H1 (cell line): ENCODE data around the gene UTP3. TPM values are rescaled to one million over a fixed set of nuclear protein-coding genes. Genes with fewer than 3 reads are reported as not detected.

Experiments
- GABPA ChIP-seq: IDR thresholded peaks from 2 replicates; pipeline ENCODE4 v1.6.1; 2011; ENCODE audit warnings: mild to moderate bottlenecking, low read length, moderate library complexity, borderline replicate concordance; ENCODE audit not compliant: insufficient read depth
- TBP ChIP-seq: IDR thresholded peaks from 2 replicates; pipeline ENCODE4 v1.6.1; 2011; ENCODE audit warnings: low read depth, low read length, improper control_type of control experiment
- polyA plus RNA-seq, 7 experiments: library from polyadenylated mRNA; depleted of rRNA in 3 of 7; stranded (reverse) in 5 of 7; unstranded in 2 of 7; fragments of >200 nt in 5 of 7; fragments of 200-250 nt in 2 of 7; gene quantifications; 1 replicate in 5 of 7; 2 replicates in 1 of 7; 4 replicates in 1 of 7; pipeline versions ENCODE4 v1.2.1 to v1.2.3, GENCODE V29; 2011 to 2013; ENCODE audit warnings: missing spikeins in 2 of 7, mixed read lengths in 2 of 7
- total RNA-seq: library from RNA; stranded (reverse); fragmentation: NEBNext Ultra II Directional; extraction: Animal tissue kit (Norgen Biotek cat#: 25700); gene quantifications from 2 replicates; pipeline ENCODE4 v1.2.1, GENCODE V29; 2021

The UTP3 gene
- total and polyA plus RNA-seq, 2 of the 8 experiments (the other 6 are each of a cell fraction or from before 2014, with no cell fraction given): 11.2 to 51.3 TPM

- TF ChIP-seq GABPA: no peak
- TF ChIP-seq TBP: no peak
Measured at GRCh38 chr4:70715097-70715496, 26.8 kb downstream of the UTP3 start (continued).
